ENCODE measurements around the gene FAM187B.
"Not testable (repeated sequence)": the region's sequence is repeated elsewhere in the genome, so short reads cannot be mapped to it uniquely, and the experiment has no call there.

Gene FAM187B

GRCh38 chr19:35202722-35203688, 25.5 kb downstream of the FAM187B start:
- Histone ChIP-seq H3K4me1 (ENCODE audit: control insufficient read depth in 1 of 2, insufficient read depth in 1 of 2, low read depth in 1 of 2, low read length in 1 of 2) (peaks cover 4 to 9% of the 10 kb centered on the region in 2 experiments), H3K27me3 (peaks cover 21% of the 10 kb centered on the region), H3K9me3 (no peaks in the 10 kb centered on the region), H3K4me3 (ENCODE audit: low read depth in 1 of 2, low read length in 1 of 2) (no peak overlapping the region), H3K36me3 (no peaks in the 10 kb centered on the region), H3K27ac (no peak overlapping the region)
- TF ChIP-seq CTCF (IDR thresholded peaks at IDR 0.05), result no peak

GRCh38 chr19:35199481-35199880, 29.1 kb downstream of the FAM187B start:
- no peaks in the 10 kb centered on the region for H3K27me3 ChIP-seq
- no peaks in the 10 kb centered on the region for H3K9me3 ChIP-seq
- TF ChIP-seq CTCF (IDR thresholded peaks at IDR 0.05), result no peak
- no peak overlapping the region for H3K27ac ChIP-seq
- no peaks in the 10 kb centered on the region for H3K36me3 ChIP-seq
- H3K4me1 ChIP-seq (ENCODE audit: control insufficient read depth in 1 of 2, insufficient read depth in 1 of 2, low read depth in 1 of 2, low read length in 1 of 2), result no peaks in the 10 kb centered on the region
- H3K4me3 ChIP-seq (ENCODE audit: low read depth in 1 of 2, low read length in 1 of 2), result no peak overlapping the region

- H3K9me3 ChIP-seq; H3K27ac ChIP-seq; H3K36me3 ChIP-seq; H3K4me3 ChIP-seq (ENCODE audit: low read depth in 1 of 2, low read length in 1 of 2); H3K27me3 ChIP-seq; H3K4me1 ChIP-seq (ENCODE audit: control insufficient read depth in 1 of 2, insufficient read depth in 1 of 2, low read depth in 1 of 2, low read length in 1 of 2): not testable (repeated sequence)
Measured at GRCh38 chr19:35196861-35197260, 31.7 kb downstream of the FAM187B start.

GRCh38 chr19:35195830-35196229, 32.7 kb downstream of the FAM187B start:
- Histone ChIP-seq H3K27me3 (no peaks in the 10 kb centered on the region), H3K4me1 (ENCODE audit: control insufficient read depth in 1 of 2, insufficient read depth in 1 of 2, low read depth in 1 of 2, low read length in 1 of 2) (no peaks in the 10 kb centered on the region), H3K27ac (no peak overlapping the region), H3K9me3 (no peaks in the 10 kb centered on the region), H3K4me3 (ENCODE audit: low read depth in 1 of 2, low read length in 1 of 2) (no peak overlapping the region), H3K36me3 (no peaks in the 10 kb centered on the region)
- TF ChIP-seq CTCF (IDR thresholded peaks at IDR 0.05), result no peak

- H3K27ac ChIP-seq, result no peak overlapping the region
- no peaks in the 10 kb centered on the region for H3K36me3 ChIP-seq
- no peak for TF ChIP-seq CTCF (IDR thresholded peaks at IDR 0.05)
- H3K4me1 ChIP-seq (ENCODE audit: control insufficient read depth in 1 of 2, insufficient read depth in 1 of 2, low read depth in 1 of 2, low read length in 1 of 2), result no peaks in the 10 kb centered on the region
- H3K4me3 ChIP-seq (ENCODE audit: low read depth in 1 of 2, low read length in 1 of 2), result no peak overlapping the region
- no peaks in the 10 kb centered on the region for H3K27me3 ChIP-seq
- no peaks in the 10 kb centered on the region for H3K9me3 ChIP-seq
Measured at GRCh38 chr19:35194012-35194984, 34.2 kb downstream of the FAM187B start.

Data from neutrophil (primary cell).